ENCODE results near the gene CHORDC1. TPM values are rescaled to one million over a fixed set of nuclear protein-coding genes. Genes with fewer than 3 reads are reported as not detected.
"Not testable (repeated sequence)": the region's sequence is repeated elsewhere in the genome, so short reads cannot be mapped to it uniquely, and the experiment has no call there.

The CHORDC1 gene
- total and polyA plus RNA-seq, 12 donors: 11.3 to 83.7 (median 34.8) TPM

- no peaks in the 10 kb centered on the region for H3K27me3 ChIP-seq
- H3K4me1 ChIP-seq (replicated peaks in 1 of 2): peaks cover 13 to 23% of the 10 kb centered on the region in 2 donors
- 77 to 91% (median 80%) methylated on average over 2 of the region's 2 CpGs for WGBS, 4 donors
Observed at GRCh38 chr11:90218606-90219005, 4.2 kb downstream of the CHORDC1 start.

GRCh38 chr11:90216611-90217010 lies 6.2 kb downstream of the CHORDC1 start:
- H3K9me3 ChIP-seq (replicated peaks in 1 of 3): no peaks in the 10 kb centered on the region
- H3K27ac ChIP-seq: no peak overlapping the region
- intact Hi-C loops (cut with DNase I): no loop called here
- no peak for TF ChIP-seq POLR2A (IDR thresholded peaks at IDR 0.05)
- no peak for TF ChIP-seq CTCF (IDR thresholded peaks at IDR 0.05)
- DNase-seq: no peak
- H3K4me3 ChIP-seq: no peak overlapping the region
- peaks cover 11 to 19% of the 10 kb centered on the region in 2 donors for H3K4me1 ChIP-seq (replicated peaks in 1 of 2)
- H3K27me3 ChIP-seq: no peaks in the 10 kb centered on the region
- peaks cover 0 to 19% of the 10 kb centered on the region in 2 donors for H3K36me3 ChIP-seq (replicated peaks in 1 of 2)
- 87 to 93% (median 90%) methylated on average over 5 of the region's 5 CpGs for WGBS, 4 donors

More at GRCh38 chr11:90218606-90219005, 4.2 kb downstream of the CHORDC1 start:
- Histone ChIP-seq H3K4me3 (no peak overlapping the region), H3K36me3 (replicated peaks in 1 of 2) (peaks cover 0 to 3% of the 10 kb centered on the region in 2 donors), H3K9me3 (replicated peaks in 1 of 3) (no peaks in the 10 kb centered on the region), H3K27ac (no peak overlapping the region)
- no peak for TF ChIP-seq POLR2A (IDR thresholded peaks at IDR 0.05)
- no peak for TF ChIP-seq CTCF (IDR thresholded peaks at IDR 0.05)
- intact Hi-C loops (cut with DNase I): no loop called here
- peak in 2 of 7 donors; percentile 16 to 29 for DNase-seq

GRCh38 chr11:90213322-90213721 lies 9.5 kb downstream of the CHORDC1 start:
- H3K4me1 ChIP-seq (replicated peaks in 1 of 2): no peaks in the 10 kb centered on the region
- WGBS, 4 donors: 71 to 84% (median 80%) methylated on average over 3 of the region's 3 CpGs
- TF ChIP-seq POLR2A (IDR thresholded peaks at IDR 0.05): no peak
- TF ChIP-seq CTCF (IDR thresholded peaks at IDR 0.05): no peak
- no peak overlapping the region for H3K27ac ChIP-seq
- DNase-seq: no peak
- H3K36me3 ChIP-seq (replicated peaks in 1 of 2): peaks cover 0 to 38% of the 10 kb centered on the region in 2 donors
- no peak overlapping the region for H3K4me3 ChIP-seq
- no peaks in the 10 kb centered on the region for H3K9me3 ChIP-seq (replicated peaks in 1 of 3)
- H3K27me3 ChIP-seq: no peaks in the 10 kb centered on the region
- intact Hi-C loops (cut with DNase I): no loop called here

GRCh38 chr11:90208857-90209256 lies 14.0 kb downstream of the CHORDC1 start:
- DNase-seq: no peak
- Histone ChIP-seq H3K9me3 (replicated peaks in 1 of 3) (no peaks in the 10 kb centered on the region), H3K27ac (no peak overlapping the region), H3K4me1 (replicated peaks in 1 of 2) (no peaks in the 10 kb centered on the region), H3K4me3 (no peak overlapping the region), H3K36me3 (replicated peaks in 1 of 2) (peaks cover 0 to 64% of the 10 kb centered on the region in 2 donors), H3K27me3 (no peaks in the 10 kb centered on the region)
- no peak for TF ChIP-seq CTCF (IDR thresholded peaks at IDR 0.05)
- no peak for TF ChIP-seq POLR2A (IDR thresholded peaks at IDR 0.05)
- 82 to 86% (median 85%) methylated on average over 2 of the region's 2 CpGs for WGBS, 4 donors
- intact Hi-C loops (cut with DNase I): no loop called here

GRCh38 chr11:90207992-90208391 lies 14.9 kb downstream of the CHORDC1 start:
- H3K4me3 ChIP-seq; intact Hi-C loops (cut with DNase I); H3K9me3 ChIP-seq (replicated peaks in 1 of 3); DNase-seq; H3K4me1 ChIP-seq (replicated peaks in 1 of 2); H3K27ac ChIP-seq; H3K27me3 ChIP-seq: not testable (repeated sequence)
- WGBS, 4 donors: 87 to 96% (median 93%) methylated on average over 10 of the region's 10 CpGs
- peaks cover 0 to 56% of the 10 kb centered on the region in 2 donors for H3K36me3 ChIP-seq (replicated peaks in 1 of 2)
